ENCODE data around the gene KCND2.
"Not testable (repeated sequence)": the region's sequence is repeated elsewhere in the genome, so short reads cannot be mapped to it uniquely, and the experiment has no call there.

The KCND2 gene

DNA sequence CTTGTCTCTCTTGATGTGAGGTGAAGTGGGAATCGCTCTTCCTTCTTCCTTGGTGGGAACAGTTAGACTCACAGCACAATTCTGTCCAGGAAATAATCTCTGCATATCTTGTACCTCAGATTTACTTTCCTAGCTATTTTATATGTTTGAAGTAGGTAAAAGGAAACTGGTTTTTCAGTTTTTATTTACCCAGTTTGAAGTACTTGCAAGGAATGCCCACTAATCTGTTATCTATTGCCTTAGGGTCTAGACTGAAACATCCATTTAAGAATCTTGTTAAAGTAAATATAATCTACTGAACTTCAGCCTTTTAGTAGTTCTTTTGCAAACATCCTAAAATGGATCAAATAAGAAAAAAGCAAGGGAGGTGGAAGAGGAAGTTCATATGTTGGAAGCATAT, 229.8 kb downstream of the KCND2 start:
- DNase-seq, result no peak

DNA sequence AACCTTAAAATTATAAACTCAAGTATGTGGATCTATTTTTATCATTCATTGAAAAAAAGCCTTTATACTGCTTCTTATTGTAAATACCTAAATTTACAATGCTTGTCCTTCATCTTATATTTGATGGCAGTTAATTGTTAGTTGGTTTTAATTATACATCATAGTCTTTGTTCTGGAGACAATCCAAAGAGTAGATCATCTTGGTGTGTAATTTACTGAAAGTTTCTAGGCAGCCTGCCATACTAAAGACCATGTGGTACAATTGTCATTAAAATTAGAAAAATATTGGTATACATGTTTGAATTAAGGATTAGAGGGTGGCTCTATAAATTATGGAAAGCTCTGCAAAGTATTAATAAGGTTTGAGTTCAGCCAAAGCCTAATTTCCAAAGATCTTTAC, 231.4 kb downstream of the KCND2 start:
- DNase-seq, result no peak

DNA sequence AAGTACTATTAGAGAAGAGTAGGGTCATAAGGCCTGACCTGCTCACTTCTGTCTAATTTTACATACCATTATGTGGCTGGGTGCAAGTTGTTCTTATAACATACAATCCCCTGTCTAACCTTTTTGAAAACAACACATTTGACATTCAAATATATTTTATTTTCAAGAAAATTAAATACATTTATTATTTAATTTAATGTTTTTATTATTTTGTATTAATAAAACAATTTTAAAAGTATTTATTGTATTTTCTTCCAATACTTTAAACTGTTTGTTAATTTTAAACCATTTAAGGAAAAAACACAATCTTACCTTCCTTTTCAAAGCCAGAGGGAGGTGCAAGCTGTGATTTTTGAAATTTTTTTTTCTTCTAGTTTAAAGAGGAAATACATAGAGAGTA, 232.8 kb downstream of the KCND2 start:
- no peak for DNase-seq

DNA sequence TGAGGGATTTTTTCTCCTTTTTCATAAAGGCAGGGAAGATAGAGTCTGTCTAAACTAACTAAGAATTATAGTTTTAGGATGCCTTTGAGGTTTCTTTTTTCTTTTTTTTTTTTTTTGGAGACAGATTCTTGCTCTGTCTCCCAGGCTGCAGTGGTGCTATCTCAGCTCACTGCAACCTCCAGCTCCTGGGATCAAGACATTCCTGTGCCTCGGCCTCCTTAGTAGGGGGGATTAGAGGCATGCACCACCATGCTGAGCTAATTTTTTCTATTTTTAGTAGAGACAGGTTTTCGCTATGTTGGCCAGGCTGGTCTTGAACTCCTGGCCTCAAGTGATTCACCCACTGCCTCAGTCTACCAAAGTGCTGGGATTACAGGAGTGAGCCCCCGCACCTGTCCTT, 239.7 kb downstream of the KCND2 start:
- DNase-seq, result no peak

DNA sequence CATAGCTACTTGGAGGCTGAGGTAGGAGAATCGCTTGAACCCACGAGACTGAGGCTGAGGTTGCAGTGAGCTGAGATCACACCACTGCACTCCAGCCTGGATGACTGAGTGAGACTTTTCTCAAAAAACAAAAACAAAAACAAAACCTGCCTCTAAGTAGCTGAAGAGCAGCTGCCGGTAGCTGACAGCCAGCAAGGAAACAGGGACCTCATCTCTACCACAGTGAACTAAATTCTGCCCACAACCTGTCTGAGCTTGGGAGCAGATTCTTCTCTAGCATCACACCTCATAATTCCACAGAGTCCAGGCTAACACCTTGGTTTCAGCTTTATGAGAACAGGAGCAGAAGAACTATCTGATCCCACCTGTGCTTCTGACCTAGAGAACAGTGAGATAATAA, 246.2 kb downstream of the KCND2 start:
- no peak for DNase-seq

DNA sequence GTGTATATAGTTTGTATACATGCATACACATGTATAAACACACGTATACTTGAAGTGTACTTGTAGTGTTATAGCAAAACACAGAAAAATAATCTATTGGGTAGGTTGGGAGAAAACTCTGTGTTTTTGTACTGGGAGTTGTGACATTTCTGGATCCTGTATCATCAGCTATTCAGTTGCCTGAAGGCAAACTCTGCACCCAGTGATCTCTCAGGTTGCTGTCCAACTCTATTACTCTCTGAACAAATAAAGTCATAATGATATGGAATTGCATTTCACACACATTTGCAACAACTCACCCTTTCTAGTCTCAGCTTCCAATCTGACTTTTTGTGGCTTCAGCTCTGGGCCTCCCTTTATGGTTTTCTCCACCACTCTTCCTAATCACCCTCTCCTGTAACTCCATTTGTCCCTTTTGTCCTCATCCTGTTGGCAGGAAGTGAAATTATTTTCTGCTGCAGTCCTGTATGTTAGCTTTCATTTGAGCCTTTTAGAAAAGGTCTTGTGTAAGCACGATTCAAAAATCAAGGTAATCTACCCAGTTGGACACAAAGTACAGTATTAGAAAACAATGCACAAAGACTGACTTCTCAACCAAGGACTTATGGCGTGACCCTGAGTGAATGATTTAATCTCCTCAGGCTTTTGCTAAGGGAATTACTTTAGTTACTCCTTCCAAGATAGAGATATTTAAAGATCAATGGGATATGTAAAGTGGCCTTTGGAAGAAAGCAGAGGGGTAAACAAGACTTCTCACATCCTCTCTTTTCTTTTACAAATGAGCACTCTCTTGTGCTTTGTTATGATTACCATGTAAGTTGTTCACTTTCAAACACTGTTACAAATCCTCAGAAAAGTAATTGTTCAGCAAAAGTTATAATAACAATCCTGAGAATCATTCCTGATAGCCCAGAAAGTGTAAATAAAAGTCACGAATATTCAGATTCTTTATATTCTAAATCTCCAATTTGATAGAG, 249.1 kb downstream of the KCND2 start:
- DNase-seq, result no peak

DNA sequence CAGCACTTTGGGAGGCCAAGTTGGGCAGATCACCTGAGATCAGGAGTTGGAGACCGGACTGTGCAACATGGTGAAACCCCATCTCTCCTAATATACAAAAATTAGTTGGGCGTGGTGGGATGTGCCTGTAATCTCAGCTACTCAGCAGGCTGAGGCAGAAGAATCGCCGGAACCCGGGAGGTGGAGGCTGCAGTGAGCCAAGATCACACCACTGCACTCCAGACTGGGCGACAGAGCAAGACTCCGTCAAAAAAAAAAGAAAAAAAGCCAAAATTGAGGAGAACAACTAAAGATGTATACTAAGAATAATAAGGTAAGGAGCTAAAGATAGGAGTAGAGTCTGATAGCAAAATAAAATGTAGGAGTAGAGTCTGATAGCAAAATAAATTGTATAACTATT, 251.0 kb downstream of the KCND2 start:
- no peak for DNase-seq

DNA sequence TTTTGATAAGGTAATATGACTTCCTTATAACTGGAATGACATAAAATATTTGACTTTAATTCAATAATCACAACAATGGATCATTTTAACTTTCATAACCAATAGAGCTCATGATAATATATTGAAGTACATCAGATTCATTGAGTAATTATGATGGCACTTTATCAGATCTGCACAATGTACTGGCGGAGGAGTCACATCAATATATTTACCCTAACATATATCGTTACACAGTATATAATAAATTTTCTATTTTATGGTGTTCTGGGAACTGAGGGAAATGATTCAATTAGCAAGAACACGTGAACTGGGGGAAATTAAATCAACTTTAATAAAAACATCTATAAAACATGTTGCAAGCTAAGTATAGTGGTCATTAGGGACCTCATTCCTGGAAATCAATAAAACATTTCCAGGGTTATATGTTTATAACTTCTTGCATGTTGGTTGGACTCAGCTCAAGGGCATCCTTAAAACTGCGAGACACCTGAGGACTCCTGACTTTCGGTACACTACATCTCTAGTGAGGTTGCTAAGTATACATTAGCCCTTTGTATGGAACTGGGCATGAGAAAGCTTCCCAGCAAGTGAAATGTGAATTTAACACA, 254.0 kb downstream of the KCND2 start:
- DNase-seq, result no peak

DNA sequence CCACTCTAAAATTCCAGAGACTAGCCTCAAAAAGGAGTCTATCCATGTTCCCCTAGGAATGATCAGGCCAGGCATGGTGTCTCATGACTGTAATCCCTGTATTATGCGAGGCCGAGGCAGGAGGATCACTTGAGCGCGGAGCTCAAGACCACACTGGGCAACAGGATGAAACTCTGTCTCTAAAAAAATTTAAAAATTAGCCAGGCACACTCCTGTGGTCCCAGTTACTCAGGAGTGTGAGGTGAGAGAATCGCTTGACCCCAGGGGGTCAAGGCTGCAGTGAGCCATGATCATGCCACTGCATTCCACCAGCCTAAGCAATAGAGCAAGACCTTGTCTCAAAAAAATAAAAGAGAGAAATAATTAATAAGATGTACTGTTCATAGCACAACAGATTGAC, 256.8 kb downstream of the KCND2 start:
- no peak for DNase-seq

DNA sequence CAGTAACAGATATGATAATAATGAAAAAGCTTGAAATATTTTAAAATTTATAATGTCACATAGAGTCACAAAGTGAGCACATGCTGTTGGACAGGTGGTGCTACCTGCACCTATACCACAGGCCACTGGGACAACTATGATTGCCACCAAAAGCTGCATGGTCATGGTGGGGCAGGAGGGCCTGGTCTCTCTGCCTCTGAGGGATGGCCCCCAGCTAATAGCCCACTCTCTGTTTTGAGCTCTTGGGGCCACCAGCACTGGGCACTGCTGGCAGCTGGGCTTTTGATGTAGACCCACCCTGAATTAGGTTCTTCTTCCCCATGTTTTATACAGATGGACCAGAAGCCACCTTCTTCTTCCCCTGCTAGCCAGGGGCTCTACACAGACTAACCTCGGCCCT, 265.4 kb downstream of the KCND2 start:
- no peak for DNase-seq

DNA sequence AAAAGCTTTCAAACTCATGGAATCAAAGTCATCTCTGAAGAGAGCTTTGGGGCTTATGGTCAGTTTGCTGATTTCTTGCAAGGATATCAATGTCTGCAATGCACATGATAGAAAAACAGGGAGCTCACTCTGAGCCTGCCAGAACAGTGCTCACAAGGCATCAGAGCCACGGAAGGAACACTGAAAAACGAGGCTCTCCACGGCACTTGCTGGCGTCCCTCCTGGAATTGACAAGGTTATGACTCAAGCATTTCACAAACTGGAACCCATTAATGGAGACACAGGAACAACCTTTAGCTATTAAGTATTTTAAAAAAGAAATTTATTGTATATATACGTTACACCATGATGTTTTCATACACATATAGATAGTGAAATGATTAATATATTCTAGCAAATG, 266.3 kb downstream of the KCND2 start:
- no peak for DNase-seq

DNA sequence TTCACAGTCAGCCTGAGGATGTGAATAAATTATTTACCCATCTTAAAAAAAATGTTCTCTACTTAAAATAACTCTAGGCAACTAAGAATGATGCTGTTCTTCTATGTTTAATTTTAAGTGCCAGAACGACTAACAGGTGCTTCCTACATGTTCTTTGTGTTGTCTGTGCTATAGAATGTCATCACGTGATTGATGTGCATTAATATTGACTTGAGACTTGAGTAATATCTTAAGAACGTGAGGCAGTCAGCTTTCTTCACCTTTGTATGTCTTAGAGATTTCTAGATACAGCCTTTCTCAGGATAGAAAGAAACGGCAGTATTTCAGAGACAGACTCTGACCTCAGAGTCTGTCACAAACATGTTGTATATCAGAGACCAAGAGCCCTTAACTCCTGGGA, 274.6 kb downstream of the KCND2 start:
- DNase-seq, result no peak

DNA sequence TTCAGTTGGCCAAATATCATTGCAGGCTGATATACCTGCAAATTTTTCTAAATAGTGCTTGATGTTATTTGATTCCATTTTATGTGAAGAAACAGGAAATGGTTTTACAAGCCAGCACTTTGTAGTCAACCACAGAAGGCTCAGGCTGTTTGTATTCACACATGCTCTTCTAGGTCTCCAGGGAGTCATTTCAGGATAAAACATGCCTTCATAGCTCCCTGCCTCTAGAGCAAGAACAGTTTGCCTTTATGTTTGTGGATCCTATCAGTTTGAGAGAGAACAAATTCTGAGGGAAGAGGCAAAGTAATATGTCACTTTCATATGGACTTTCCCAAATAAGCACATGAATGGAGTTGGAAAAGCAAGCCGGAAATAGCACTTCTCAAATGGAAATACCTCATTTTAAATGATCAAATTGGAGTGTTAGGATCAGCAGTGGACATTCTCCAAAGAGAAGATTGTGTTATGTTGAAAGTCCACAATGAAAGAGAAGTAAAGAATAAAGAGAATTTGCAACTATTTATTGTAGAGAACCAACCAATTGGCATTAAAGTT, 277.6 kb downstream of the KCND2 start:
- peak; percentile 63 for DNase-seq

DNA sequence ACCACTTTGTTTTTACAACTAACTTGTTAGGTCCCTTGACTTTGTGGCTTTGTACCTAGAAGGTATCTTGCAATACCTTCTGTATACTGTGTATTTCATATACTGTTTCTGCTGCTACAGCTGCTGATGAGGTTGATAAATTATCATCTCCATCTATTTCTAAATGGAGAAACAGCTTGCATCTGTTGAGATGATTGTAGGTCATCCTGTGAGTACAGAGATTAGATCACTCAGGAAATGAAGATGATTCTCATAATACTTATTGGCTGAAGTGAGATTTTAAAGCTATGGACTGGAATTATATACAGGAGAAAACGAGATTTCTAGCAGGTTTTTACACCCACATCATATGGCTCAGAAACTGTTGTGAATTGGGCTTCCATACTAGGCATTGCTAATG, 280.5 kb downstream of the KCND2 start:
- DNase-seq, result no peak

DNA sequence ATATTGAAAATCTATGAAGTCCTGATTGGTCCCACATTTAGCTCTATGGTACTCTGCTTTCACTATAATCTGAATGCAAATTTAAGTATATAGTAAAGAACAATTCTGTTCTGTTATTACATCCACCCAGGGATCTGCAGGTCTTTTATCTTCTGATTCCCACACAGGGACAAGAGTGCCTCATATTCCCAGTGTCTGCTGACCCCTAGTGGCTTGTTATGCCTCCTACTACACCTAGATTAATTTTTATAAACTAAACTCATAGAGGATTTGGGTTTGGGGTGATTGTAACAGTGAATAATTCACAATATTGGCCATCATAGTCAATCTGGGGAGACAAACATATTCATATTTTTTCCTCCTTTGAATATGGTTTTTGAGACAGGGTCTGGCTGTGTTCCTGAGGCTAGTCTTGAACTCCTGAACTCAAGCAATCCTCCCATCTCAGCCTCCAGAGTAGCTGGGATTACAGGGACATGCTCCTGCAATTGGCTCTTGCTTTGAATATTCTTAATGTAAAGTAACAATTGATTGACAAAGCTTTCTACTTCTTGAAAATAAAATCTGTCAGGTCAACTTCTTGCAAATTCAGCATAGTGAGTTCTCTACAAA, 282.1 kb downstream of the KCND2 start:
- DNase-seq, result peak; percentile 53

DNA sequence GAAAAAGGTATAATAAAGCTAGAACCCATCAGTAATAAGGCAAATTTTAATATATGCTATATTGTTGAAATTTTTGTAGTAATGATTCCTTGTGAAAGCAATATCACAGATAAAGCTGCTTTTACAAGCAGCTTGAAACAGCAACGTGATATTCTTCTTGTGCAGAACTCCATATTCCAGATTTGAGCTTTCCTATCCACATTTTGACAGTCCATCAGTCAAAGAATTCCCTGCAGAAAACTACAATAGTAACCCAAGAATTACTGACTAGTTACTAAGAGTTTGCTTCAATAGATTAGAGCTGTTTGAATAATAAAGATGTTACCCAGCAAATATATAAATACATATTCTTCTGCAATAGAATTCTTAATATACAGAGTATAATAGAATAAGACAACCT, 291.2 kb downstream of the KCND2 start:
- DNase-seq, result no peak

DNA sequence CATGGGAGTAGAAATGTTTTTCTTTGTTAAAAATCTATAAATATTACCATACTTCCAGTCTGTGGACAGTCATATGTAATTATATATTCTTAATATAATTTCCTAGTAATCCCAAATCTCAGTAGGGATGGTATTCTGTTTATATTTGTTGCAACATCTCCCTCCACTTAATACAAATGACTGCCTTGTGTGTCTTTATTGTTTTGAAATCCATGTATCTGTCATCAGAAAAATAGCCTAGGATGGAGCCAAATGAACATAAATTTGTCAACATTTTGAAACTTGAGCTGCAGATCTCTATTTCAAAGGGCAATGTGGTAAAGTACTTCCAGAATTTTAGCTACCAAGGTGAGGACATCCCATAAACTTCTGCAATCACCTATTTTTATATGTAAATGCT, 294.2 kb downstream of the KCND2 start:
- no peak for DNase-seq

DNA sequence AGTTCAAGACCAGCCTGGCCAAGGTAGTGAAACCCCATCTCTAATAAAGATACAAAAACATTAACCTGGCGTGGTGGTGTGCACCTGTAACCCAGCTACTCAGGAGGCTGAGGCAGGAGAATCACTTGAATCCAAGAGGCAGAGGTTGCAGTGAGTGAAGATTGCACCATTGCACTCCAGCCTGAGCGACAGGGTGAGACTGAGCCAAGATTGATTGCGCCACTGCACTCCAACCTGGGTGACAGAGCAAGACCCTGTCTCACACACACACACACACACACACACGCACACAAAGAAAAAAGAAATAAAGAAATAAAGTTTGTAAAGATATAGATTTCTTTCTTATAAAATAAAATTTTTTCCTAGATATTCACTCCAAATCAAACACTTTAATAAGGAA, 305.7 kb downstream of the KCND2 start:
- DNase-seq, result not testable (repeated sequence)

DNA sequence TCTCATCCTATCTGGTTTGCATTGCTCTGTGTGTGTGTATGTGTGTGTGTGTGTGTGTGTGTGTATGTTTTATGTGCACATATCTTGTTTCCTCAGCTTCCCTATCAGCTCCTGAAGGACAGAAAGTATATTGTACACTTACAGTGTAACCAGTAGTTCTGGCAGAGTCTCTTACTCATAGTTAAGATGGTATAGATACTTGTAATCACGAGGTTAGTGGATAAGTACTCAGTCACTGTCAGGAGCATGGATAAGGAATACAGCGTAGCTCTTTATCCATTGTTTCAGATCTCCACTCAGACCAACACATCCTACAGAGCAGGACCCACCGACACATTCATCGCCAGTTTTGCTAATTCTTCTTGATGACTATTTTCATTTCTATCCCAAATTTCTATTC, 309.9 kb downstream of the KCND2 start:
- no peak for DNase-seq

DNA sequence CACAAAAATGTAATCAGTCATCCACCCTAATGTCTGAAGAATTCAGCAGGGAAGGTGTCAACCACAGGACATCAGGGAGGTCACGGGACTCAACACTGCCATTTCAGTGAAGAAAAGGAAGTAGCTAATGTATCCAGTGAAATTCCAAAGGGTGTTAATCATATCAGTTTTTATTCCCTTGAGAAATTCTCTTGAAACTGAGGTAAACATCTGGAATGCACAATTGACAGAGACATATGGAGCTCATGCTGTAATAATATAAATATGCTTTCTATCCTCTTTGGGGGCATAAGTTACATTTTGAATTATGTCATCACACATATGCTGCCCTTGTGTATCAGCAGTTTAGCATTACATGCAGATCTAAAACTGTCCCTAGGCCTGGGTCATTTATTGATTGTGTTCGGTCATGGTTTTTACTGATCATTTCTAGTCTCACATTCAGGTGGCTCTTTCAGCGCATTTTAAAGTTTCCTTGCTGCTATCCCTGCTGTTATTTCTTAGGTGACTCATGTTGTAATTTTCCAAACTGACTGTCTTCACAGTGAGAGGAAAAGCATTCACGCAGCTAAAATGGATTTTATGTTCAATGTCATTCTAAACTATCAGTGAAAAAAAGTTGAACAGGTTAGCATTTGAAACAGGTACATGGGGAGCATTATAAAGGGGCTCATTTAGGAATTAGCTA, 311.1 kb downstream of the KCND2 start:
- DNase-seq, result peak; percentile 99

DNA sequence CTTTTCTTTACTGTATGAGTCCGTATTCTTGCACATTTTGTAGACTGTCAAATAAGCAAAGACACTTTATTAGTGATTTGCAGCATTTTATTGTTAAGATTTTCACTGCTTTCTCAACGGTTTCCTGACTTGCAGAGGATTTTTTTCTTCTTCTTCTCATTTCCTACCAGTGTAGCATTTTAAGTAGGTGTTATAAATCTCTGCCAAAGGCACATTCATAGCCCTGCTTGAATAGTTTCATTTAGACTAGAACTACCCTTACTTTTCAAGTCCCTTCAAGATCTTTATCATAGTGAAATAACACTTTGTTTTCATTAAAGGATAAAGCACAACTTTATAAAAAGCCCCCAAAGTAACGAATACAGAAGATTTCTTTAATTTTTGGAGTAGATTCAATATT, 313.6 kb downstream of the KCND2 start:
- no peak for DNase-seq

DNA sequence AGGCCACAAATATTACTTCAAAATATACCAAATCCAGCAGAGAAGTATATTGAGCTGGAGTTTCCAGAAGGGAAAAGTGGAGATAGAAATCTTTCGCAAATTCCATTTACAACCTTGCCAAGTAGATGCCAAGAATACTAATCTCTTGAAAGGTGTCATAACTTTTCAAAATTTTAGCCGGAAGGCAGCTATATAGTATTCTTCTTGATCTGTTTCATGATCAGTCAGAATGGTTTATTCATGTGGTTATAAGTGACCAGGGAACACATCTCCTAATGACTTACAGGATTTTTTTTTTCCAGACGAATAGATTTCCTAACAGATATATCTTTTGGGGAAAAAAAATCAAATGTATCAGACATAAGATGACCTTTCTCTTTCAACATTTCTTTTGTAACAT, 314.3 kb downstream of the KCND2 start:
- DNase-seq, result no peak

DNA sequence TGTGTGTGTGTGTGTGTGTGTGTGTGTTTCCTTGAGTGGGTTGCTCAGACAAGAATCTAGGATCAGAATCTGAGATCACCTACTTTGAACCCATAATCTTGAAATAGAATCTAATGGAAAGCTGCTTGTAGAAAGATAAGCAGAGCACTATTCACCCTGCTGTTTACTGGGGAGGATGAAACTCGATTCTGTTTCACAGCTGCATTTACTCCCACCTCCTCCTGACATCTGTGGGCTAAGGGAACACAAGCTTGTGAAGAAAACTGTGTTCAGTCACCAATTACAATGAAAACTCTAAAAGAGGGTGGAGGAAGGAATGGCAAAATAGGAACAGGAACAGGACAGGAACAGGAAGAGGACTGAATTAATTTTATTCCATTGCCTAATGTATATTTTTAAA, 315.4 kb downstream of the KCND2 start:
- DNase-seq, result no peak
